HepG2 (cell line): ENCODE results near the gene DCLRE1B. TPM values are rescaled to one million over a fixed set of nuclear protein-coding genes. Genes with fewer than 3 reads are reported as not detected.
A peak's percentile ranks its signal among the peaks of the same experiment; 100 is the strongest.

Experiments used
- AHR ChIP-seq: IDR thresholded peaks from 2 replicates; pipeline ENCODE4 v1.6.1; 2018; ENCODE audit warnings: missing genetic modification reagents, missing compliant biosample characterization
- ARHGAP35 ChIP-seq: sonication (generic); formaldehyde crosslinking; IDR thresholded peaks from 2 replicates; pipeline ENCODE4 v1.9.0; 2022; ENCODE audit warnings: mild to moderate bottlenecking, inconsistent platforms, moderate library complexity, missing genetic modification reagents, borderline replicate concordance
- ATAD3A ChIP-seq: sonication (generic); formaldehyde crosslinking; IDR thresholded peaks from 2 replicates; pipeline ENCODE4 v1.4.0; 2020; ENCODE audit warnings: missing genetic modification reagents
- ATF7-NPFF ChIP-seq: sonication (generic); formaldehyde crosslinking; IDR thresholded peaks from 2 replicates; pipeline ENCODE4 v1.8.1; 2023; ENCODE audit warnings: mild to moderate bottlenecking, low read depth, missing genetic modification reagents, moderate library complexity
- CHD4 ChIP-seq: fragments of 200-600 bp; sonication (generic); IDR thresholded peaks from 2 replicates; pipeline ENCODE4 v1.7.0; 2017; ENCODE audit warnings: mild to moderate bottlenecking, low read length, borderline replicate concordance
- CREB1 ChIP-seq, 2 experiments: fragments of 450-650 bp in 1 of 2; IDR thresholded peaks; 2 replicates each; pipeline ENCODE4 v1.6.1; 2016 to 2017; ENCODE audit warnings: control low read depth in 1 of 2, mild to moderate bottlenecking in 1 of 2, missing compliant biosample characterization in 1 of 2, missing genetic modification characterization in 1 of 2
- ETV6 ChIP-seq: sonication (generic); formaldehyde crosslinking; conservative IDR thresholded peaks from 2 replicates; pipeline ENCODE4 v1.4.0; 2020; ENCODE audit warnings: missing genetic modification reagents
- FIP1L1 ChIP-seq: fragments of 200-400 bp; formaldehyde crosslinking; IDR thresholded peaks from 2 replicates; pipeline ENCODE4 v1.6.1; 2018; ENCODE audit warnings: low read depth, mild to moderate bottlenecking, low read length, moderate library complexity, borderline replicate concordance; ENCODE audit not compliant: insufficient read depth
- FOXJ3 ChIP-seq: sonication (generic); formaldehyde crosslinking; IDR thresholded peaks from 2 replicates; pipeline ENCODE4 v1.4.0; 2020; ENCODE audit warnings: missing genetic modification reagents, mild to moderate bottlenecking, borderline replicate concordance
- HOXA3 ChIP-seq: sonication (generic); formaldehyde crosslinking; IDR thresholded peaks from 2 replicates; pipeline ENCODE4 v1.5.0; 2020; ENCODE audit warnings: missing genetic modification reagents
- KDM1A ChIP-seq: IDR thresholded peaks from 2 replicates; pipeline ENCODE4 v1.6.1; 2016; ENCODE audit warnings: missing compliant biosample characterization
- NCOA5 ChIP-seq: sonication (generic); formaldehyde crosslinking; IDR thresholded peaks from 2 replicates; pipeline ENCODE4 v1.4.0; 2020; ENCODE audit warnings: missing genetic modification reagents
- POLR2AphosphoS2 ChIP-seq: IDR thresholded peaks from 2 replicates; pipeline ENCODE4 v1.6.1; 2011; ENCODE audit warnings: low read depth, low read length, improper control_type of control experiment
- SP140L ChIP-seq: sonication (generic); formaldehyde crosslinking; IDR thresholded peaks from 2 replicates; pipeline ENCODE4 v1.4.0; 2020; ENCODE audit warnings: missing genetic modification reagents, borderline replicate concordance
- TCF12 ChIP-seq, 2 experiments: fragments of 450-650 bp in 1 of 2; sonication (generic) in 1 of 2; formaldehyde crosslinking in 1 of 2; IDR thresholded peaks; 2 replicates each; pipeline versions ENCODE4 v1.6.1 to v1.8.0; 2017 to 2022; ENCODE audit warnings: antibody characterized with exemption in 1 of 2, mild to moderate bottlenecking in 1 of 2, missing genetic modification reagents in 1 of 2, moderate library complexity in 1 of 2
- TCF7 ChIP-seq: sonication (generic); IDR thresholded peaks from 2 replicates; pipeline ENCODE4 v1.6.1; 2016; ENCODE audit warnings: antibody characterized with exemption, low read depth
- TEAD2 ChIP-seq: sonication (generic); formaldehyde crosslinking; IDR thresholded peaks from 2 replicates; pipeline ENCODE4 v1.9.0; 2021; ENCODE audit warnings: missing genetic modification reagents
- TP53 ChIP-seq: sonication (generic); formaldehyde crosslinking; conservative IDR thresholded peaks from 2 replicates; pipeline ENCODE4 v1.4.0; 2020; ENCODE audit warnings: missing genetic modification reagents
- ZNF792 ChIP-seq: IDR thresholded peaks from 2 replicates; pipeline ENCODE4 v1.6.1; 2016
- ZSCAN9 ChIP-seq: IDR thresholded peaks from 2 replicates; pipeline ENCODE4 v1.6.1; 2016; ENCODE audit warnings: borderline replicate concordance
- polyA plus RNA-seq, 8 experiments: library from polyadenylated mRNA; depleted of rRNA in 3 of 8; stranded (reverse) in 7 of 8; unstranded in 1 of 8; fragments of >200 nt; fragmentation: Illumina TruSeq in 4 of 8; extraction: Trizol in 4 of 8; gene quantifications; 2 replicates each; pipeline versions ENCODE4 v1.2.1 to v1.2.3, GENCODE V29; 2011 to 2016; ENCODE audit warnings: low read depth in 4 of 8, missing spikeins in 1 of 8, mixed read lengths in 1 of 8; ENCODE audit not compliant: insufficient read depth in 1 of 8
- total RNA-seq, 5 experiments: library from RNA; depleted of rRNA; stranded (reverse); fragments of >200 nt; fragmentation: Illumina TruSeq; extraction: Trizol; gene quantifications; 2 replicates each; pipeline ENCODE4 v1.2.3, GENCODE V29; 2016; ENCODE audit warnings: low read depth in 1 of 5
- TF ChIP-seq, protein P1 (sequence below): sonication (generic); formaldehyde crosslinking; IDR thresholded peaks from 2 replicates; pipeline ENCODE4 v1.4.0; 2020; ENCODE audit warnings: missing genetic modification reagents
- TF ChIP-seq, protein P2 (sequence below): sonication (generic); formaldehyde crosslinking; IDR thresholded peaks from 2 replicates; pipeline ENCODE4 v1.5.1; 2020; ENCODE audit warnings: mild to moderate bottlenecking, missing genetic modification reagents, borderline replicate concordance
- TF ChIP-seq, protein P3 (sequence below): sonication (generic); formaldehyde crosslinking; IDR thresholded peaks from 2 replicates; pipeline ENCODE4 v1.5.0; 2020; ENCODE audit warnings: missing genetic modification reagents

DCLRE1B gene
- total and polyA plus RNA-seq, 2 of the 13 experiments (the other 11 are each of a cell fraction or from before 2014, with no cell fraction given): 2.7 to 8.0 TPM

DNA sequence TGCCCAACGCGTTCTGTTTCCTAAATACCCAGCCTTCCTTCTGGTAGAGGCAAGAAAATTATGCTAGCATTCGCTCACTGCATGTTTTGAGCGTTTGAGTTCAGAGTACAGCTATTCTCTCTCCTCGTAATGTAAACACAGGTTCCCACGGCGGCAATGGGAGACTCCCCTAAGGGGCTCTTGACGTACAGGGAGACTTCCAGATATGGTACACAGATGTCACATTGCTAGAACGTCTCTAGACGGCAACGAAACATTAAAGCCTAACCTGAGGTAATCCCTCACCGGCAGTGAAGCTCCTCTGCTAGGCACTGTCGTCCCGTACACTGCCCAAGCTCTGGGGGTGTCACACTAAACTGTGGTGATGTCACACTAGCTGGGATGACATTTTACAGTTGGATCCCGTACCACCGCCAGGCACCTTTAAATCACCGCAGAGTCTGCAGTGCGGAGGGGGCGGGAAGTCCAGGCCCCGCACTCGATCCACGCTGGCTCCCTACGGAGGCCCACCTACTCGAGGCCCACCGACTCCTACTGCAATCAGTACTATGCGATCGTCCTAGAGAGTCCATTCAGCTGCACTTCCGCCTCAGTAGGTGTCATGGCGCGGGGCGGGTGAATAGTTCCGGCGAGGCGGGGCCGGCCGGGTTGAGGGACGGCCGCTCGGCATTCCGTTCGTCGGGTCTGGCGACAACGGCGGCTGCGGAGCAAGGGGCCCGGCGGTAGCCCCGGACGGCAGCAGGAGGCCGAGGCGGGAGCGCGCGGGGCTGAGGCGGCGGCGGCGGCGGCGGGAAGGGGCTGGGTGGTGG lies 24.0 kb downstream of the DCLRE1B start, which contains the start of gene HIPK1 (continued):
- peak; percentile 97 for TF ChIP-seq HOXA3 (CRISPR knock-in tag)
- TF ChIP-seq CHD4: no peak
- TF ChIP-seq NCOA5 (CRISPR knock-in tag): no peak
- TF ChIP-seq AHR: peak; percentile 50; the same call in 1 of the 2 replicates
- TF ChIP-seq, protein P1, sequence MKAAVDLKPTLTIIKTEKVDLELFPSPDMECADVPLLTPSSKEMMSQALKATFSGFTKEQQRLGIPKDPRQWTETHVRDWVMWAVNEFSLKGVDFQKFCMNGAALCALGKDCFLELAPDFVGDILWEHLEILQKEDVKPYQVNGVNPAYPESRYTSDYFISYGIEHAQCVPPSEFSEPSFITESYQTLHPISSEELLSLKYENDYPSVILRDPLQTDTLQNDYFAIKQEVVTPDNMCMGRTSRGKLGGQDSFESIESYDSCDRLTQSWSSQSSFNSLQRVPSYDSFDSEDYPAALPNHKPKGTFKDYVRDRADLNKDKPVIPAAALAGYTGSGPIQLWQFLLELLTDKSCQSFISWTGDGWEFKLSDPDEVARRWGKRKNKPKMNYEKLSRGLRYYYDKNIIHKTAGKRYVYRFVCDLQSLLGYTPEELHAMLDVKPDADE (CRISPR knock-in tag): no peak
- TF ChIP-seq FIP1L1: no peak
- TF ChIP-seq, protein P2, sequence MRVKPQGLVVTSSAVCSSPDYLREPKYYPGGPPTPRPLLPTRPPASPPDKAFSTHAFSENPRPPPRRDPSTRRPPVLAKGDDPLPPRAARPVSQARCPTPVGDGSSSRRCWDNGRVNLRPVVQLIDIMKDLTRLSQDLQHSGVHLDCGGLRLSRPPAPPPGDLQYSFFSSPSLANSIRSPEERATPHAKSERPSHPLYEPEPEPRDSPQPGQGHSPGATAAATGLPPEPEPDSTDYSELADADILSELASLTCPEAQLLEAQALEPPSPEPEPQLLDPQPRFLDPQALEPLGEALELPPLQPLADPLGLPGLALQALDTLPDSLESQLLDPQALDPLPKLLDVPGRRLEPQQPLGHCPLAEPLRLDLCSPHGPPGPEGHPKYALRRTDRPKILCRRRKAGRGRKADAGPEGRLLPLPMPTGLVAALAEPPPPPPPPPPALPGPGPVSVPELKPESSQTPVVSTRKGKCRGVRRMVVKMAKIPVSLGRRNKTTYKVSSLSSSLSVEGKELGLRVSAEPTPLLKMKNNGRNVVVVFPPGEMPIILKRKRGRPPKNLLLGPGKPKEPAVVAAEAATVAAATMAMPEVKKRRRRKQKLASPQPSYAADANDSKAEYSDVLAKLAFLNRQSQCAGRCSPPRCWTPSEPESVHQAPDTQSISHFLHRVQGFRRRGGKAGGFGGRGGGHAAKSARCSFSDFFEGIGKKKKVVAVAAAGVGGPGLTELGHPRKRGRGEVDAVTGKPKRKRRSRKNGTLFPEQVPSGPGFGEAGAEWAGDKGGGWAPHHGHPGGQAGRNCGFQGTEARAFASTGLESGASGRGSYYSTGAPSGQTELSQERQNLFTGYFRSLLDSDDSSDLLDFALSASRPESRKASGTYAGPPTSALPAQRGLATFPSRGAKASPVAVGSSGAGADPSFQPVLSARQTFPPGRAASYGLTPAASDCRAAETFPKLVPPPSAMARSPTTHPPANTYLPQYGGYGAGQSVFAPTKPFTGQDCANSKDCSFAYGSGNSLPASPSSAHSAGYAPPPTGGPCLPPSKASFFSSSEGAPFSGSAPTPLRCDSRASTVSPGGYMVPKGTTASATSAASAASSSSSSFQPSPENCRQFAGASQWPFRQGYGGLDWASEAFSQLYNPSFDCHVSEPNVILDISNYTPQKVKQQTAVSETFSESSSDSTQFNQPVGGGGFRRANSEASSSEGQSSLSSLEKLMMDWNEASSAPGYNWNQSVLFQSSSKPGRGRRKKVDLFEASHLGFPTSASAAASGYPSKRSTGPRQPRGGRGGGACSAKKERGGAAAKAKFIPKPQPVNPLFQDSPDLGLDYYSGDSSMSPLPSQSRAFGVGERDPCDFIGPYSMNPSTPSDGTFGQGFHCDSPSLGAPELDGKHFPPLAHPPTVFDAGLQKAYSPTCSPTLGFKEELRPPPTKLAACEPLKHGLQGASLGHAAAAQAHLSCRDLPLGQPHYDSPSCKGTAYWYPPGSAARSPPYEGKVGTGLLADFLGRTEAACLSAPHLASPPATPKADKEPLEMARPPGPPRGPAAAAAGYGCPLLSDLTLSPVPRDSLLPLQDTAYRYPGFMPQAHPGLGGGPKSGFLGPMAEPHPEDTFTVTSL (CRISPR knock-in tag): no peak; the same call in 1 of the 2 replicates
- peak; percentile 76; the same call in 1 of the 2 replicates for TF ChIP-seq POLR2AphosphoS2
- peak; percentile 76 for TF ChIP-seq ATF7-NPFF
- TF ChIP-seq KDM1A (CRISPR knock-in tag): no peak
- no peak for TF ChIP-seq TCF12 (IDR thresholded peaks at IDR 0.05)
- no peak for TF ChIP-seq TCF12 (CRISPR knock-in tag; IDR thresholded peaks at IDR 0.05)
- TF ChIP-seq SP140L: no peak
- no peak; the same call in 1 of the 2 replicates for TF ChIP-seq ARHGAP35 (CRISPR knock-in tag)
- TF ChIP-seq ETV6 (CRISPR knock-in tag): no peak
- TF ChIP-seq, protein P3, sequence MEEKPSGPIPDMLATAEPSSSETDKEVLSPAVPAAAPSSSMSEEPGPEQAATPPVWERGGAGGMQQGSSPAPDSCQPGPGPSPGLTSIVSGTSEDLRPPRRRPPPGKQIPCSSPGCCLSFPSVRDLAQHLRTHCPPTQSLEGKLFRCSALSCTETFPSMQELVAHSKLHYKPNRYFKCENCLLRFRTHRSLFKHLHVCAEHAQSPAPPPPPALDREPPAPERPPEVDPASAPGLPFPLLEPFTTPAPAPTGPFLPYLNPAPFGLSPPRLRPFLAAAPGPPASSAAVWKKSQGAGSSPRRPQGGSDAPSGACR (CRISPR knock-in tag): 0 out of 2 replicates have a peak, but pooled peaks have one; percentile 62
- no peak for TF ChIP-seq ATAD3A (CRISPR knock-in tag)
- peak; percentile 63 for TF ChIP-seq FOXJ3
- no peak for TF ChIP-seq TP53
- TF ChIP-seq CREB1 (IDR thresholded peaks at IDR 0.05): peak; percentile 88
- TF ChIP-seq CREB1 (CRISPR knock-in tag; IDR thresholded peaks at IDR 0.05): peak; percentile 86
- TF ChIP-seq ZSCAN9: no peak; the same call in 1 of the 2 replicates
- no peak for TF ChIP-seq TCF7
- TF ChIP-seq TEAD2 (CRISPR knock-in tag): no peak
- 0 out of 2 replicates have a peak, but pooled peaks have one; percentile 33 for TF ChIP-seq ZNF792 (CRISPR knock-in tag)
